ENCODE data around the gene RUNX2.

GRCh38 chr6:45702849-45703739 lies 375.0 kb downstream of the RUNX2 start:
- TF ChIP-seq POLR2AphosphoS5 (IDR thresholded peaks at IDR 0.05; ENCODE audit: low read depth, low read length) (no peak), SIN3A (IDR thresholded peaks at IDR 0.05; ENCODE audit: borderline replicate concordance, insufficient read depth, low read depth, low read length) (no peak)
